Stimulated activated CD8-positive, alpha-beta memory T cell treated with anti-CD3 and anti-CD28 coated beads, Interleukin-12 subunit alpha, Interleukin-12 subunit beta, amount 100 ng/mL, for 4 hours (primary cell): ENCODE measurements around the gene KIAA0408.
"Not testable (repeated sequence)": the region's sequence is repeated elsewhere in the genome, so short reads cannot be mapped to it uniquely, and the experiment has no call there.

ENCODE experiments used
- DNase-seq: peaks from one replicate; pipeline ENCODE4 v3.0.0-alpha.2; 2020; ENCODE audit warnings: low read depth

KIAA0408 gene

DNA sequence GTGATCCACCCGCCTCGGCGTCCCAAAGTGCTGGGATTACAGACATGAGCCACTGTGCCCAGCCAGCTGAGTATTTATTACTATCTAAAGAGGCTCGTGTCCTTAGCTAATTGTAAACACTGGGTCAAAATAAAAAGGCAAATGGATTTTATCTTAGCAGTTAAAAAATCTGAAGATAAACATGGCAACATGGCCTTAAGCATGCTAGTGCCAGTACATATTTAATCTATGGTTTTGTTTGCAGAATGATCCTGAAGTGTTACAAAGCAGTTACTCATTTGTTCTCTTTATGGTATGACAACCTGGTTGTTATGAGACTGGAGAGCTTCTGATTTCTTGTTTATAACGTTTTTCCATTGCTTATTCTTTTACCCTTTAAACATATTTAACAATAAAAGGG lies 3.9 kb upstream of the KIAA0408 start:
- DNase-seq = no peak

DNA sequence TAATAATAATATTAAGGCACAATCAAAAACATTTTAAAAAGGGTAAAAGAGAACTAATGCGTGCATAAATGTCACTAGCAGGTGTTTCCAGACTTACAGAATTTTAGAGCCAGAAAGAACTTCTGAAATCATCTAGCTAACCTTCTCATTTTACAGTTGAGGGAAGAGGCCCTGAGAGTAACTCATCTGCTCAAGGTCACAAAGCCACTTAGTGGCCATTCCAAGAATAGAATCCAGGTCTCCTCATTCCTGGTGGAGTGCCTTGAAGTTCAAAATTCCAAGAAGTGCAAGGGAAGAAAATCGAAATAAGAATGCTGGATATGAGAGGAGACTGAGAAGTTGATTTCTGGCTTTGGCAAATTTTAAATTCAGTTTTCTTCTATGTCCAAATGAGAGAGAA lies 3.2 kb upstream of the KIAA0408 start:
- no peak for DNase-seq

DNA sequence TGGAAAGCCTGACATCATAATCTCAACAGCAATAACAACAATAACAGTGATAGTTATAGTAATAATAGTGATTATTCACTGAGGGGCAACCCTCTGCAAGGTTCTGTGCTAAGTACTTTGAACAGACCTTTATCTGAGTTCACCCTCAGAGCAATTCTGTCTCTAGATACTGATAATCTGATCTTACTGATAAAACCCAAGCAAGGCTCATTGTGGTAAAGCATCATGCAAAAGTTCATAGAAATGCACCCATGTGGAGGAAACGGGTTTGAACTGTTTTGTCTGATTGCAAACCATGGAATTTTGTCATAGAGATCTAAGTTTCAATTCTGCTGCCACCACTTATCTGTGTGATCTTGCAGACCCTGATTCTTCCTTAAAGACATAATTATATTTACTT lies 1.3 kb upstream of the KIAA0408 start:
- no peak for DNase-seq

DNA sequence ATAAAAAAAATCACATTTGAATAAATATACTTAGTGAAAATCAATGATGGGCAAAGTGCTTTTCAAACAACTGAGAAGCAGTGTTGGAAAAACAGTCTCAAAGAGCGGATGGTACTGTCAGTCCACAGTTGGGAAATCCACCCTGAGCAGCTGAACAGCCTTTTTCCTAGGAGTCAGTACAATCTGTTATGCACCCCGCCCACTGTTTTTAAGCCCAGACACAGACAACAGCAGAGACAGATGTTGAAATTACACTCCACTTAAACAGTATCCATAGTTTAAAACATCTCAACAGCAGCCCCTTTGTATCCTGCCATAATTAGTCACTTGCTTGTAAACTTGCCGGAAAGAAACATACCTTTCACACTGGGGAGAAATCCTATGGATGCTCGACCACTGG lies 372 bp downstream of the KIAA0408 start:
- no peak for DNase-seq

DNA sequence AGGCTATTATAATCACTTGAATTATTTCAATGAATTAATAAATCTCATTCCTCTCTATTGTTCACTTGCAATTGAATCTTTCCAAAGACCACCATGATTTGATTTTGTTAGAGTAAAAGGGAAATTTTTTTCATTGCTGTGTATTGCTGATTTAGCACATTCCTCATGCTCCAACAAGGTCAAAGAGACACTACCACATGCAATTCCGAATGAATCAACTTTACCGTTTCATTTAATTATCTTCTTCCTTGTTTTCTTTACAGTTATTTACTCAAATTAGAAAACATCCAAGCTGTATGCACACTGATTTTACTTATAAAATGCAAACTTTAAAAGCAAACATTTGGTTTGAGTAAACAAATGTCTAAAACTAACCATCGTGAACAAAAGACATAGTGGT lies 967 bp downstream of the KIAA0408 start:
- DNase-seq = no peak

DNA sequence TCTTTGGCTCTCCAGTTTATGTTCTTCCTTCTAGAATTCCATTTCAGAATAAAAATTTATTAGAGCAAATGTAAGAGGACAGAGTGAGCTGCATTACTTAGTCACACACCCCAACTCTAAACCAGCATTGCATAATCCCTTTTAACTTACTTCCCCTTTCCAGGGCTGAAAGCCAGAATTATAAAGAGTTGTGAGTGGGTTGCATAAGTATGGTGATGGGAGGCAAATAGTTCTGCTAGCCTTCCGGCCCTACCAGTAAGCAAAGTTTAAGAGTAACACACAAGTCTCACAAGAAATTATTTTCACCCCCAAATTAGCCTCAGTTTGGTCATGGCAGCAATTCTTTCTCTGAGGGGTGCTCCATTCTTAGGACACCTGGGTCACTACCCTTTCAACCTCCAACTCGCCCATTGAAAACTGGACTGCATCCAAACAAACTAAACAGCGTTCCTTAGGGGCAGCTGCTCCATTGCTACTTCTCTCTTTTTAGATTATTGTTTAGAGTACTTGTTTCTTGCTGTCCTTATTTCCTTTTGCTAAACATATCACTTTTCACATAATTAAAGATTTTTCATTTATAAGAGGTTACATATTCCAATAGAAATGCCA lies 1.6 kb downstream of the KIAA0408 start:
- DNase-seq = no peak

DNA sequence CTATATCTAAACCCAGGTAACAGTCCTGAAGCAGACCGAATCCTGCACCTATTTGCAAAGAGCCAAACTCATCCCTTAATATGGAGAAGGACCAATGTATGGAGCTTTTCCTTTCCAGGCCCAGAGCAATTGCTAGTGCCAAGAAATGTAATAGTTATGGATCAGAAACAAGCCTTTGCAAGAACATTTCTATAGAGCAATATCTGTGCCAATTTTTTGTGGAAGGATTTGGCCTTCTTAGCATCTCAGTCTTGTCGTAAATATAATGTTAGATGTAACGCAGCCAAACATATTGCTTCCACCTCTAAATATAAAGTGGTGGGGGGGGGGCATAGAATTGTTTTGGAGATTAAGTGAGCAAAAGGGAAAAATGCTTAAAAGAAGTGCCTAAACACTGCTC lies 2.7 kb downstream of the KIAA0408 start:
- no peak for DNase-seq

DNA sequence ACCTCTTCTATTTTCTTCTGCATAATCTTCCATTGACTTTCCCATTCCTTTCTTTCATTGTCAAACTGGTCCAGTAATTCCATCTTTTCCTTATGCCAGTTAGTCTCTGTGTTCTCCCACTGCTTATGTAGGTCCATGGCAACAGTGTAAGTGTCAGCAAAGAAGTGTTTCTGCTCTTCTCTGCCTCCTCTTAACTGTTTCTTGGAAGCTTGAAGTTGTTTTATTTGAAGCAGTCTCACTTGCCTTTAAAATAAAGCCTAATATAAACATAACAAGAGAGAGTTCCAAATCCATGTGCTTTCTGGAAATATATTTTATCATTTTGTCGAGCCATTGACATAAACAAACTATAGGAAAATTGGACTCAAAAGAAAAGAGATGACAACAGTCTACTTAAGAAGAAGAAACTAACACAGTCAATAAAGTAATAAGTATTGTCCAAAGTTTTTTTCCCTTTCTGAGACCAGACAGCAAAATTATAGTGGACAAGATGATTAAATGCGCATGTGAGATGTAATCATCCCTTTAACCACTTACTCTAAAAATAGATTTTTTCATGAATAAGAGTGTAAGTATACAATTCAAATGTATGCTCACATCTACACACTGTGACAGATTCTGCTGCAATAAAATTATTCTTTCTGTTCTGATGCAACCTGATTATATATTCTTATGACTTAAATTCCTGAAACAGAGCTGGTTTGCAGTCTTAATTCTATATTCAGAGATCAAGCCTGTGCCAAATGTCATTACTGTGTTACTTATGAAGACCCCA lies 5.2 kb downstream of the KIAA0408 start:
- DNase-seq = no peak

DNA sequence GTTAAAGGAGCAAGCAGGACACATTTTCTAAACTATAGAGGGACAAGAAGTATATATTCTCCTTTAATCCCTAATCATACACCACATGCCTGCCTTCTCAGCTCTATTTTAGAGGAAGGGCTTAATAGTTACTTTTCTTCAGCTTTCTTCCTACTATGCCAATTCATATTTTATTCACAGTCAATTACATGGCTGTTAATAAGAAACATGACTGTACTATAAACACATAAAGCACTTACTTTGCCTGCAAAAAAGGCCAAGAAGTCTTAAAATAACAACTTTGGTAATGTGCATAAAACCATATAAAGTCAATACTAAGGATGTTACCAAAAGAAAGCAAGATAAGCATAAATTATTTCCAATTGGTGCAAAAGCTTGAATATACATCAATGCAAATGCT lies 6.4 kb downstream of the KIAA0408 start:
- no peak for DNase-seq

DNA sequence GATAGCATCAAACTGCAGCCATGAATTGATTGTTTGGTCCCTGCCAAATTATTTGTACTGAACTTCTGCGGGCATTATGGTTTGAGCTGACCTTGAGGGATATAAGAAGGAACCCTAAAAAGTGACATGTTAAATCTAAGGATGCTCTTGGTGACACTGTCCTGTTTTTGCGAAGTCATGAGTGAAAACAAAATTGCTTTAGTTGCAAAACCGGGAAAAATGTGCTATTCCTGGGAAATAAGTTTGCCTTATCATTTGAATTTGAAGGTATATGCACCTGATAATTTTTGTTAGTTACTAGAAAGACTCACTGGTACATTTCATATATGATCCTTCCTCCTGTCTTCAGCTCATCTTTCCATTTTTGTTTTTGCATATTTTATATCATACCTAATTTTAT lies 7.8 kb downstream of the KIAA0408 start:
- DNase-seq = no peak

DNA sequence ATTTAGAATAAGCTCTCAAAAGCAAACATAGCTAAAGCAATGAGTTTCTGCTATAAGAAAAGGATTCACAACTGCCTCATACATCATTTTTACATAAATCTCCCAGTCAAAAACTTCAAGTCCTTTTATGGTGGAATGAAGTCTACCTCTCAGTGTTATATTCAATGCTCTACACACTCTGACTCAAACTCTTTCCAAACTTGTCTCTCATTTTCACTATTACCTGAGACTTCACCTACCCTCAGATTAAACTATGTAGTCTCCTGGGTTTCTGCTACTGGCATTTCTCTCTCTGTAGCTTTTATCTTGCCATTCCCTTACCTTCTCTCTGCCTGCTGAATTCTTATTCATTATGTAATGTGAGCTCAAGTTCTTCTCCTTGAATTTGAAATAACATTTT lies 11.4 kb downstream of the KIAA0408 start:
- no peak for DNase-seq

DNA sequence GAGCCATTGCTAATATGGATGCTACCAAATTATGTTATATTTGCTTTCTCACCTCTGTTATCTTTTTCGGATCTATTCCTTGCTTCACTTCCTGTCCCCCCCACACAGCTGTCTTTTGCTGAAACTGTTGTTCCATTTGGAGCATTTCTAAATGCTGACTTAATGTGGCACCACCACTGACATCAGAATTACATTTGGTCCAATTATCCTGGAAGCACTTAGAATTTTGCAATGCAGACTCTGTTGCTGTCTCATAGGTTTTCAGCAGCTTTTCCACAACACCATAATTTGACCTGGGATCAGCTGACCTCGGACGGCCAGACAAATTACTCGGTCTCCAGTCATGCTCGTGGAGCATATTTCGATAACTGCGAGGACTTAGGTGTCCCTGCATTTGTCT lies 12.8 kb downstream of the KIAA0408 start:
- DNase-seq = no peak

DNA sequence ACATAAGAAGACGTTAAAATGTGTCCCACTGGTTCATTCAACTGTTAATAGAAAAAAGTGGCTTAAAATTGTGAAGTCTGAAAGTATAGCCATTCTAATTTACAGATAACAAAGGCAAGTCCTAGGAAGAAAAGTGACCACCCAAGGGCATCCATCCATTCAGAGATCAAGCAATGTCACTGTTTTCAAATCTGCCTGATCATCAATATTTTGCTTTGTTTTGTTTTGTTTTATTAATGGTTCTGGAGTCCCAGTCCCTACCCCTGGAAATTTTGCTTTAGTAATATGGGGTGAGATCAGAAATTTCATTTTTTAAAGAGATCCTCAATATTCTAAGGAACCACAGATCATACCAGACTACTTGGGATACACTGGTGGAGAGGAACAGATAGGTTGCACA lies 17.3 kb downstream of the KIAA0408 start:
- no peak for DNase-seq

DNA sequence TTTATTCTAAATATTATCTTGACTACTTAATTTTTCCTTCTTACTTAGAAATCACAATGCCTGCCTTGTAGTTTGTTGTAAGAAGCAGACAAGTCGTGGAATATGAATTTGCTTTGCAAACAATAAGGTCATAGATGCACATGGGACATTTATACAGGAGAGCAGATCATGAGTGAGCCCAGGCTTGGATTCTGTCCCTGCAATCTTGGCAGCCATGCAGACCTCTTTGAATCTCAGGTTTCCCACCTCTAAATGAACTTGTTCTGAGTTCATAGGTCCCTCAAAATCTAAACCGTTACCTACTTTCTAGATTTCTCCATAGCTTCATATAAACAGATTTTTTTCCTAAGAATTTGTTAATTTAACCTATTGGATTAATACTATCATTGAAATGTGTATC lies 19.5 kb downstream of the KIAA0408 start:
- DNase-seq = no peak

DNA sequence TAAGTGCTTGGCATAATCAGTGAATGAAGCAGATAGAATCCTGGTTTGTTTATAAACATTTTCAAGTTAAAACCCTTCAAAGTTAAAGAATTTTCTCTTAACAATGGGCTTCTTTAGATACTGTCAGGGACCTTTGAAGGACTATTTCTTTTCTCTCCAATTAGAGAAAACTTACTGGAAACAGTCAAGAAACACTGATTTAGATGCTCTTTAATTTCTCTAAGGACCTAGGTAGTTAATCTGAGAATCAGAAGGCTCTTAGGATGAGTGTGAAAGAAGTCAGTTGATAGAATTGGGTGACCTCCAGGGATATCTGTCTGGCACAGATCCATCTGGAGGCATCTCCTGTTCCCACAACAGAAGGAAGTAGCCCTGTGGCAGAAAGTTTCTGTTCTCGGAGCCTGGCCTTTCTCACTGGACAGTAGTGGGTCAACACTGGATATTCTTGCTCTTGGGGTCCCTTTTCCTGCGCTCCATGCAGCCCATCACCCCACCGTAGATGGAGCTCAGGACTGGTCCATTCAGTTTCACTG lies 22.5 kb downstream of the KIAA0408 start:
- DNase-seq = no peak

DNA sequence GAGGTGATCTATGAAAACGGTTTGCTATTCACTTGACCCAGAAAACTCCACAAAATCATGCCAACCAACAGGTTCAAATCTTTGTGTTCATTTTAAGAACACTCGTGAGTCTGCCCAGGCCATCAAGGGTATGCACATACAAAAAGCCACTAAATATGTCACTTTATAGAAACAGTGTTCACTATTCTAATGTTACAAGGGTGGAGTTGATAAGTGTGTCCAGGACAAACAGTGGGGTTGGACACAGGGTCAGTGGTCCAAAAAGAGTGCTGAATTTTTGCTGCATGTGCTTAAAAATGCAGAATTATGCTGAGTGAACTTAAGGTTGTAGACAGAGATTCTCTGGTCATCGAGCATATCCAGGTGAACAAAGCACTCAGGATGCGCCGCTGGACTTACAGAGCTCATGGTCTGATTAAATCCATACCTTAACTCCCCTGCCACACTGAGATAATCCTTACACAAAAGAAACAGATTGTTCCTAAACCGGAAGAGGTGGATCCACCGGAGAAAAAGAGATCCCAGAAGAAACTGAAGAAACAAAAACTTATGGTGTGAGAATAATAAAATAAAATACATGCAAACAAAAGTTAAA lies 23.5 kb downstream of the KIAA0408 start:
- no peak for DNase-seq

DNA sequence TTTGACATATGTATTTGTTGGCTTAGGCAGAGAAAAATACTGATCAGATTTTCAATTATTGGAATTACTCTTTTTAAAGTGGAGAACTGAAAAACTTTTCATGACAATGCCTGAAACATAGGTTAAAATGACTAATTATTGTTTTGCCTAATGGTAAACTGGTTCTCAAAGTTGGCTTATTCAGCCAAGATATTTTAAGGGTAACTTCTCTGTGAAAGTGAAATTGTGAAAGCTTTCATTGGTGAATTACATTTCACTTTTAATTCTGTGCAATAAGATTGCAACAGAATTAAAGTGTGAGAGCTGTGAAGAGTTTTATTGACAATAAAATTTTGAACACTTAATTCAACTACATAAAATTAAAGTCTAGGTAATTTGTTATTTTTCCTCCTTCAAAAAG lies 24.5 kb downstream of the KIAA0408 start:
- DNase-seq = no peak

DNA sequence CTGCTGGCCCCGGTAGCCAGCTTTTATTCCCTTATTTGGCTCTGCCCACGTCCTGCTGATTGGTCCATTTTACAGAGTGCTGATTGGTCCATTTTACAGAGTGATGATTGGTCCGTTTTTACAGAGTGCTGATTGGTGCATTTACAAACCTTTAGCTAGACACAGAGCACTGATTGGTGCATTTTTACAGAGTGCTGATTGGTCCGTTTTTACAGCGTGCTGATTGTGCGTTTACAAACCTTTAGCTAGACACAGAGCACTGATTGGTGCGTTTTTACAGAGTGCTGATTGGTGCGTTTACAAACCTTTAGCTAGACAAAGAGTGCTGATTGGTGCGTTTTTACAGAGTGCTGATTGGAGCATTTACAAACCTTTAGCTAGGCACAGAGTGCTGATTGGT lies 30.6 kb downstream of the KIAA0408 start:
- DNase-seq = not testable (repeated sequence)

DNA sequence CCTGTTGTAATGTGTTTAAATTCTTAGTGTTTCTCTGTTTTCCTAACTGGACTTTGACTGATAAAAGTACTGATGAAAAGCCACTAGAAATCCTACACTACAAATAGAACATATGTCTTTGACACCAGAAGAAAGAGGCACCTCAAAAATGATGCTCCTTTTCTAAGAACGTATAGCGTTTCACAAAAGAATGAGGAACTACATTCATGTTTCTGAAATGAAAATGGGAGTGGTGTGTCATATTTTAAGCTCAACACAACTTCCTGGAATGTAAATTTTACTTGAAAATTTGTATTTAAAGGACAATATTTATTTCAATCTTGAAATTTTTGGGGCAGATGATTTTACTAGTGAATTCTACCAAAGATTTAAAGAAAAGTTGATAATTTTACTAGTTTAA lies 35.3 kb downstream of the KIAA0408 start:
- no peak for DNase-seq

DNA sequence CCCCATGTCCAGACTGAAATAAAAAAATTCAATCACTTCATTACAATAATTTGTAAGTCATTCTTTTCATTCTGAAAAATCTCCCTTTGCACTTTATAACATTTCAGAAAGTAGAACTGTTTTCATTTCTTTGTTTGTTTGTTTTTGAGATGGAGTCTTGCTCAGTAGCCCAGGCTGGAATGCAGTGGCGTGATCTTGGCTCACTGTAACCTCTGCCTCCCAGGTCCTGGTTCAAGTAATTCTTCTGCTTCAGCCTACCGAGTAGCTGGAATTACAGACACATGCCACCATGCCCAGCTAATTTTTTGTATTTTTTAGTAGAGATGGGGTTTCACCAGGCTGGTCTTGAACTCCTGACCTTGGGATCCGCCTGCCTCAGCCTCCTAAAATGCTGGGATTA lies 38.0 kb downstream of the KIAA0408 start:
- not testable (repeated sequence) for DNase-seq

DNA sequence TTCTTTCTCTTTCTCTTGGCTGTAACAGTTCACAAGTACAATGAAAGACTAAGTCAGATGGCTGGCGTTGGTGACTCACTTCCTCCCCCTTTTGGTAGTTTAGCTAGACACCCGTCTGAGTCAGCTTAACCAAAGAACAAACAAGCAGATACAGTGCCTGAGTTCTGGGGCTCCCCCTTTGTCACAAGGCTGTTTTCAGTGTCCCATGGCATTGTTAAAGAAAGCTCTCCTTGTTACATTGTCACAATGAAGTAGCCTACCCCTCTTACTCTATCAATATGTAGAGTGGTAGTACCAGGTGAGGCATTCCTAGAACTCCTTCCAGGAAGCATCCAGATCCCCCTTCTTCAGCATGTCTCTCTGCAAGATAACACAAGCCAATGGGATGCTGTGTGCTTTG lies 38.6 kb downstream of the KIAA0408 start:
- peak; percentile 41 for DNase-seq

DNA sequence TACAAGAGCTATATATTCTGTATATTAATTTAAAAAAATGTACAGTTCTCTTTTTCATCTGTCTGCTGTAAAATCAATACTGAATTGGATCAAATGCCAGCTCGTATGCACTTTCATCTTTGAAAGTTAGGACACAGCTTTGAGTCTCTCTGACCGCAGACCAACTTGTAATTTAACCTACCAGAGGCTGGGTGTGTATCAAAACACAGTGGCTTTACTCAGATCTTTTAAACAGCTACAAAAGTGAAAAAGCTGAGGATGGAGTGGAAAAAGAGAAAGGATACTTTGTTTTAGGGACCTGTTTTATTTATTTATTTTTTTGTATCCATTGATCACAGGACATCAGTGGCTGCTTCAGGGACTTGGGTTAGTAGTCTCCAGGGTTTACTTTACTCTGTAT lies 44.1 kb downstream of the KIAA0408 start:
- no peak for DNase-seq

DNA sequence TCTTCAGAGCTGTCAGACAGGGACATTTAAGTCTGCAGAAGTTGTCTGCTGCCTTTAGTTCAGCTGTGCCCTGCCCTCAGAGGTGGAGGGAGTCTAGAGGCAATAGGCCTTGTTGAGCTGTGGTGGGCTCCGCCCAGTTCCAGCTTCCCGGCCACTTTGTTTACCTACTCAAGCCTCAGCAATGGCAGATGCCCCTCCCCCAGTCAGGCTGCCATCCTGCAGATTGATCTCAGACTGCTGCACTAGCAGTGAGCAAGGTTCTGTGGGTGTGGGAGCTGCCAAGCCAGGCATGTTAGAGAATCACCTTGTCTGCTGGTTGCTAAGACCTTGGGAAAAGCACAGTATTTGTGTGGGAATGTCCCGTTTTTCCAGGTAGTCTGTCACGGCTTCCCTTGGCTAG lies 46.1 kb downstream of the KIAA0408 start:
- DNase-seq = not testable (repeated sequence)
